Type B pancreatic cell (in vitro differentiated cells): Measurements from ENCODE around the gene SLC25A30. TPM values are rescaled to one million over a fixed set of nuclear protein-coding genes. Genes with fewer than 3 reads are reported as not detected.
A peak's percentile ranks its signal among the peaks of the same experiment; 100 is the strongest.

Experiments
- DNase-seq: peaks from one replicate; pipeline ENCODE4 v3.0.0; 2021; ENCODE audit warnings: mixed read lengths; ENCODE audit not compliant: unreplicated experiment; ENCODE audit errors: extremely low spot score
- H3K27ac Mint-ChIP-seq: 2 replicates; pipeline ENCODE4 v1.8.0; 2021; ENCODE audit warnings: mild to moderate bottlenecking, mixed read lengths
- H3K27me3 Mint-ChIP-seq: 2 replicates; pipeline ENCODE4 v1.8.0; 2021; ENCODE audit warnings: mixed read lengths
- H3K36me3 Mint-ChIP-seq: 2 replicates; pipeline ENCODE4 v1.8.0; 2021; ENCODE audit warnings: mixed read lengths
- H3K4me1 Mint-ChIP-seq: one replicate; pipeline ENCODE4 v1.8.0; 2021; ENCODE audit warnings: mixed read lengths; ENCODE audit not compliant: unreplicated experiment
- H3K4me3 Mint-ChIP-seq: 2 replicates; pipeline ENCODE4 v1.8.0; 2021; ENCODE audit warnings: mild to moderate bottlenecking, mixed read lengths
- H3K9me3 Mint-ChIP-seq: 2 replicates; pipeline ENCODE4 v1.8.0; 2021; ENCODE audit warnings: mixed read lengths
- CTCF ChIP-seq: fragments of 200-600 bp; sonication (generic); conservative IDR thresholded peaks from 2 replicates; pipeline ENCODE4 v1.5.0; 2021; ENCODE audit warnings: antibody characterized with exemption, mild to moderate bottlenecking
- total RNA-seq: library from RNA; stranded (reverse); gene quantifications from 2 replicates; pipeline ENCODE4 v1.2.1, GENCODE V29; 2021; ENCODE audit warnings: low replicate concordance

The SLC25A30 gene
- total RNA-seq, 1 donor from 2014 or later, result 7.6 TPM

GRCh38 chr13:45454204-45454603, 36.0 kb upstream of the SLC25A30 start:
- no peak for DNase-seq
- no peak overlapping the region for H3K27ac Mint-ChIP-seq
- peaks cover 5% of the 10 kb centered on the region for H3K27me3 Mint-ChIP-seq
- H3K4me1 Mint-ChIP-seq, result peaks cover 10% of the 10 kb centered on the region
- no peak for TF ChIP-seq CTCF
- H3K36me3 Mint-ChIP-seq, result no peaks in the 10 kb centered on the region
- H3K4me3 Mint-ChIP-seq, result no peak overlapping the region
- H3K9me3 Mint-ChIP-seq, result no peaks in the 10 kb centered on the region

GRCh38 chr13:45451282-45451681, 33.1 kb upstream of the SLC25A30 start:
- Mint-ChIP-seq H3K36me3 (no peaks in the 10 kb centered on the region), H3K9me3 (no peaks in the 10 kb centered on the region), H3K4me1 (peaks cover 16% of the 10 kb centered on the region), H3K4me3 (no peak overlapping the region), H3K27ac (no peak overlapping the region), H3K27me3 (peaks cover 11% of the 10 kb centered on the region)
- TF ChIP-seq CTCF, result no peak
- no peak for DNase-seq

- no peaks in the 10 kb centered on the region for H3K9me3 Mint-ChIP-seq
- no peak overlapping the region for H3K27ac Mint-ChIP-seq
- no peak for DNase-seq
- H3K4me1 Mint-ChIP-seq, result peaks cover 16% of the 10 kb centered on the region
- no peak overlapping the region for H3K4me3 Mint-ChIP-seq
- peaks cover 18% of the 10 kb centered on the region for H3K27me3 Mint-ChIP-seq
- TF ChIP-seq CTCF, result no peak
- no peaks in the 10 kb centered on the region for H3K36me3 Mint-ChIP-seq
These were observed 30.9 kb upstream of the SLC25A30 start for GRCh38 chr13:45448965-45449559.

GRCh38 chr13:45447050-45447661, 29.0 kb upstream of the SLC25A30 start:
- no peak overlapping the region for H3K27ac Mint-ChIP-seq
- H3K4me1 Mint-ChIP-seq, result peaks cover 11% of the 10 kb centered on the region
- H3K9me3 Mint-ChIP-seq, result no peaks in the 10 kb centered on the region

GRCh38 chr13:45446181-45446580, 28.0 kb upstream of the SLC25A30 start:
- H3K27ac Mint-ChIP-seq, result peak overlapping the region; percentile 46
- DNase-seq, result no peak
- TF ChIP-seq CTCF, result no peak
- no peaks in the 10 kb centered on the region for H3K36me3 Mint-ChIP-seq
- H3K9me3 Mint-ChIP-seq, result no peaks in the 10 kb centered on the region
- no peak overlapping the region for H3K4me3 Mint-ChIP-seq
- H3K4me1 Mint-ChIP-seq, result peaks cover 11% of the 10 kb centered on the region
- H3K27me3 Mint-ChIP-seq, result peaks cover 18% of the 10 kb centered on the region

More at GRCh38 chr13:45447050-45447661, 29.0 kb upstream of the SLC25A30 start:
- no peaks in the 10 kb centered on the region for H3K36me3 Mint-ChIP-seq
- no peak for DNase-seq
- peaks cover 18% of the 10 kb centered on the region for H3K27me3 Mint-ChIP-seq
- no peak for TF ChIP-seq CTCF
- no peak overlapping the region for H3K4me3 Mint-ChIP-seq
